Left kidney (tissue), 8 donors: ENCODE measurements around the gene TMBIM4. TPM values are rescaled to one million over a fixed set of nuclear protein-coding genes. Genes with fewer than 3 reads are reported as not detected.
A peak's percentile ranks its signal among the peaks of the same experiment; 100 is the strongest.
"Not testable (repeated sequence)": the region's sequence is repeated elsewhere in the genome, so short reads cannot be mapped to it uniquely, and the experiment has no call there.

ENCODE experiments used
- DNase-seq: peaks from one replicate; pipeline ENCODE4 v3.0.0-alpha.2; 2013
- long read RNA-seq, 8 donors: transcript quantifications; one replicate each; lab custom pipeline, GENCODE V29; 2026
- polyA plus RNA-seq: library from polyadenylated mRNA; unstranded; fragments of 120-200 nt; gene quantifications from one replicate; pipeline ENCODE4 v1.2.1, GENCODE V29; 2013; ENCODE audit not compliant: insufficient read length

Gene TMBIM4, protein sequence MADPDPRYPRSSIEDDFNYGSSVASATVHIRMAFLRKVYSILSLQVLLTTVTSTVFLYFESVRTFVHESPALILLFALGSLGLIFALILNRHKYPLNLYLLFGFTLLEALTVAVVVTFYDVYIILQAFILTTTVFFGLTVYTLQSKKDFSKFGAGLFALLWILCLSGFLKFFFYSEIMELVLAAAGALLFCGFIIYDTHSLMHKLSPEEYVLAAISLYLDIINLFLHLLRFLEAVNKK
- 140 TPM for polyA plus RNA-seq
- long read RNA-seq, donor 1, transcript TMBIM4-202 (7 exons, 2,952 nt), result major isoform, 102 of 120 reads
- long read RNA-seq, donor 1, partial matches to known transcripts, result 0 of 120 reads
- long read RNA-seq, donor 1, other reads (novel, unspliced or antisense), result 11 of 120 reads
- long read RNA-seq, donor 2, transcript TMBIM4-202 (7 exons, 2,952 nt), result major isoform, 77 of 80 reads
- long read RNA-seq, donor 2, partial matches to known transcripts, result 0 of 80 reads
- long read RNA-seq, donor 2, other reads (novel, unspliced or antisense), result 0 of 80 reads
- long read RNA-seq, donor 3, transcript TMBIM4-202 (7 exons, 2,952 nt), result major isoform, 62 of 87 reads
- long read RNA-seq, donor 3, partial matches to known transcripts, result 23 of 87 reads
- long read RNA-seq, donor 3, other reads (novel, unspliced or antisense), result 0 of 87 reads
- long read RNA-seq, donor 4, transcript TMBIM4-202 (7 exons, 2,952 nt), result major isoform, 11 of 13 reads
- long read RNA-seq, donor 4, partial matches to known transcripts, result 0 of 13 reads
- long read RNA-seq, donor 4, other reads (novel, unspliced or antisense), result 0 of 13 reads
- long read RNA-seq, donor 5, transcript TMBIM4-202 (7 exons, 2,952 nt), result major isoform, 162 of 216 reads
- long read RNA-seq, donor 5, partial matches to known transcripts, result 46 of 216 reads
- long read RNA-seq, donor 5, other reads (novel, unspliced or antisense), result 0 of 216 reads
- long read RNA-seq, donor 6, transcript TMBIM4-202 (7 exons, 2,952 nt), result major isoform, 99 of 145 reads
- long read RNA-seq, donor 6, partial matches to known transcripts, result 37 of 145 reads
- long read RNA-seq, donor 6, other reads (novel, unspliced or antisense), result 0 of 145 reads
- long read RNA-seq, donor 7, transcript TMBIM4-202 (7 exons, 2,952 nt), result major isoform, 125 of 135 reads
- long read RNA-seq, donor 7, partial matches to known transcripts, result 0 of 135 reads
- long read RNA-seq, donor 7, other reads (novel, unspliced or antisense), result 0 of 135 reads
- long read RNA-seq, donor 8, transcript TMBIM4-202 (7 exons, 2,952 nt), result major isoform, 39 of 62 reads
- long read RNA-seq, donor 8, partial matches to known transcripts, result 18 of 62 reads
- long read RNA-seq, donor 8, other reads (novel, unspliced or antisense), result 0 of 62 reads

- DNase-seq, result peak; percentile 89
Observed at GRCh38 chr12:66169221-66170170, at the start of gene TMBIM4. Gene TMBIM4, minus strand, starts transcription at chr12:66169996. Its CDS starts 45 bp downstream, at chr12:66169951.

DNA sequence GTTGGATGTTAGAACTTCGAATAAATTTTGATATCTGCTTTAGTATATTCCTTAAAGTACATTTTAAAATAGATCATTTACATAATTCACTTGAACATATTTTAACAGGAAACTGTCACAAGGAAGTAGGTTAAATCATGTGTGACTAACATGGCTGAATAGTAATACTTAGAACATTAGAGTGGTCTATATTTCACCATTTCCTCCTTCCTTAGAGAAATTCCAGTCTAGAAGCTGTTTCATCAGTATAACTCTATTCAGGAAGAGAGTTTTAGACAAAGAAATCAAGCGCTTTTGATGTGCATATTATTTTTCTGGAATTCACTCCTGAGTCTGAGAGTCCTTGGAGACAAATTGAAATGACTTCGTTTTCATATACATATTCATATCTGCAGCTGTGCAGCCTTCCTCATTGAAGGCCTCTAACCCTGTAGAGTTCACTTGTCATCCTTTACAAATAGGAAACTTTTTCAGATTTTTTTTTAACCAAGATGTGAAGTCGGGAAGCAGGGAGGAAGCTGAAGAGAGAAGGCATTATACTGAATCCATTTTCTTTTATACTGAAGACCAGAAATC, 47.6 kb upstream of the TMBIM4 start:
- no peak for DNase-seq

DNA sequence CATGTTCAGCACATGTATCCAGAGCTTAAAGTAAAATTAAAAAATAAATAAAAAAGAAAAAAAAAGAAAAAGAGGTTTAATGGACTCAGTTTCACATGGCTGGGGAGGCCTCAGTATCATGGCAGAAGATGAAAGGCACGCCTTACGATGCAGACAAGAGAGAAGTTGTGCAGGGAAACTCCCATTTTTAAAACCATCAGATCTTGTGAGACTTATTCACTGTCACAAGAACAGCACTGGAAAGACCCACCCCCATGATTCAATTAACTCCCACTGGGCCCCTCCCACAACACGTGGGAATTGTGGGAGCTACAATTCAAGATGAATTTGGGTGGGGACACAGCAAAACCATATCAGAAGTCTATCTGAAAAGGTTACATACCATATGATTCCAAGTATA, 43.2 kb upstream of the TMBIM4 start:
- not testable (repeated sequence) for DNase-seq

DNA sequence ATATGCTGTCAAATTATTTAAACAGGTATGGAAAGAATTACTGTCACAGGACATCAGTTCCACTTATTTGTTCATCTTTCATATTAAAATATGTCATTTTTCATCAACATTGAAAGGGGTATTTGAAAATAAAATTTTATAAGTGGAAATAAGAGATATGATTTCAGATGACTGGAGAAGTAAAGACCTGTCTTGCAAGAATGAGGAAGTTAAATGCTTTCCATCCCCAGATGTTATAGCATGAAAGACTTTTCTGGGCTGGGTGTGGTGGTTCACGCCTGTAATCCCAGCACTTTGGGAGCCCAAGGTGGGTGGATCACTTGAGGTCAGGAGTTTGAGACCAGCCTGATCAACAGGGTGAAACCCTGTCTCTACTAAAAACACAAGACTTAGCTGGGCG, 41.8 kb upstream of the TMBIM4 start:
- not testable (repeated sequence) for DNase-seq

DNA sequence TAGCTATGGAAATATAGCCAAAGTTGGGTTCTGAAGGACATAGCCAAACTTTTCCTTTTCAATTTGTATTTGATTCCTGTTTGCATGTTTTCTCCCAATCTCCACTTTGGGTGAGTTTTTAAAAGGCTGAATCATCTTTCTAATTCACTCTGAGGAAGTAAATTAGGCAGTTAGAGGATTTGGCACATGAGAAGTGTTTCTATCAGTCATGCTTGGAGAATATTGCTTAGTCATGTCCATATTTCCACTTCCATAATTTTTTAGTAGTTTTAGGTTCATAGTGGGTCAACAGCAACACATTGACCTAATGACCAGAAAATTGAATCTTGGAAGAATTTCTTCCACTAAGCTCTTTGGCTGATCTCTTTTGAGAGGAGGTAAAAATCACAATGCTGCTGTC, 41.0 kb upstream of the TMBIM4 start:
- no peak for DNase-seq

GRCh38 chr12:66206141-66206540, 36.3 kb upstream of the TMBIM4 start:
- no peak for DNase-seq

DNA sequence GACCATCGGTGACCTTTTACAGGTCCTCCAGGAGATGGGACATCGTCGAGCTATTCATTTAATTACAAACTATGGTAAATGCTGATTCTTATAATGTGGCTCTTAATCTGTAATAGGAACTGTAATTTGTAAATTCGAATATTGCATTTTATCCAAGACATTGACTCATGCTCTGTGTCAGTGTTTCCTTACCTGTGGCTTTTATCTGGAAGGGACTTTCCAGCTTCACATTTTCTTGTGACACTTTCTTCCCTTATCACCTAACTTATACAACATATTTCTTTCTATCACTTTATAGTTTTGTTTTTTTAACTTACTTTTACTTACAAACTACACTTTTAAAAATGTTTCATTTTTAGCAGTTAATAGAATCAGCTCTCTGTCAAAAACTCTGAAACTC, 34.0 kb upstream of the TMBIM4 start:
- no peak for DNase-seq

- DNase-seq, result no peak
Observed at GRCh38 chr12:66199831-66200509, 30.2 kb upstream of the TMBIM4 start.

DNA sequence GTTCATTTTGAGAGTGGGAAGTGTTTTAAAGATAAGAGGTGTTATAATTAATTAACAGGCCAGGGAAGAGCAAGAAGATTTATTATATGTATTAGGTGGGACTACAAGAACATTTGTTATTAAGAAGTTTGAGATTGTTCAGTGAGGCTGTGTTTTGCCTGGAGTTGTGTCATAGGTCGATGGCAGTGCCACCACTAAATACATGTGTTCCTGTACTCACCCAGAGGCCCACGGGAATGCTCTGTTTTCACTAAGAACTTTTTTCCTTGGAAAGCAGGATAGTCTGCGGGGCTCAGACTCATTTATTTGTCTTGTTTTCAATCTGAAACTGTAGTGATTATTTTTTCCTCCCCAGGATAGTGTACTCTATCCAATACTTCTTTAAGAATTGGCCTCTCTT, 29.3 kb upstream of the TMBIM4 start:
- no peak for DNase-seq

- DNase-seq, result no peak
Observed at GRCh38 chr12:66197495-66197921, 27.7 kb upstream of the TMBIM4 start.

DNA sequence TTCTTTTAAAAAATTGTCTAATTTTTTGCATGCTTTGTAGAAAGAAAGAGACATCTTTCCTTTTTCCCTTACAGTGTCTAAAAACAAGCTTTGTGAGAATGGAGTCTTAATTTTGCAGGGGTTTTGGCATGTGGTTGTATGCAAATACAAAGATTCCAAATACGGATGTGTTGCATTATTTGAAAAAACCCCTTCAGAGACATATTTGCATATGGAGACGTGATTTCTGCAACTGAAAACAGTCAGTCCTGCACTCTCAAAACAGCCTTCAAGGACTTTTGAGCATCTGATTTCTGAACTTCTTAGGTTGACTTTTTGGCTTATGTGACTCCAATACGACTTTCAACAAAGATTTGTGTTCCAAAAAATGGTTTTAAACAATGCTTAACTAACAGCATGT, 27.0 kb upstream of the TMBIM4 start:
- DNase-seq, result no peak

- no peak for DNase-seq
Observed at GRCh38 chr12:66195242-66195641, 25.4 kb upstream of the TMBIM4 start.

GRCh38 chr12:66194122-66194521, 24.3 kb upstream of the TMBIM4 start:
- DNase-seq, result no peak

DNA sequence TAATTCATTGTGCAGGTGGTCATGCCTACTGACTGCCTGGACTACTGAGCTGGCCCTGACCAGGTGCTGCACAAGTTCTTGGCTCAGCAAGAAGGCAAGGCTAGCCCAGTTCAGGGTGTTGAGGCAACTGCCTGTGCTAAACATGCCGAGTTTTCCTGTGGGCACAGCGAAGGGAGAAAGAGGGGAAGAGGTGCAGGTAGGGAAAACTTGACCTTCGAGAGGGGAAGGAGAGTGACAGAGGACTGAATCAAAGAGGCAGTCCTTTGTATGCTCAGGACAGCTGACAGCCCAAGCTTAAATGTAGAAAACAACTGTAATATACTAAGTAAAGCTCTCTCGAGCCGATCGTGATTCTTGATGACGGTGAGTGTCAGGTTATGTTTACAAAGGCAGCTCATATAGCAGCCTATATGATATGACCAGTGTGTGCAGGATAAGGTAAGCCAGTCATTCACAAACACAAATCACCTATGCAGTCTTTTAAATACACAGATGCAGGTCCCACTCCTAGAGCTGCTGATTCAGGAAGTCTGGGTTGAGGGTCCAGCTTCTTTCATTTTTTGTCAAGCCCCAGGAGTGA, 21.8 kb upstream of the TMBIM4 start:
- DNase-seq, result no peak

- no peak for DNase-seq
Observed at GRCh38 chr12:66190519-66191370, 20.9 kb upstream of the TMBIM4 start.

- DNase-seq, result no peak
Observed at GRCh38 chr12:66189889-66190288, 20.1 kb upstream of the TMBIM4 start.

- no peak for DNase-seq
Observed at GRCh38 chr12:66189486-66189843, 19.7 kb upstream of the TMBIM4 start.
